Measurements from ENCODE around the gene PITPNC1.
"Not testable (repeated sequence)": the region's sequence is repeated elsewhere in the genome, so short reads cannot be mapped to it uniquely, and the experiment has no call there.

Gene PITPNC1

GRCh38 chr17:67504182-67504581, 127.1 kb downstream of the PITPNC1 start:
- DNase-seq (ENCODE audit: low read depth in 1 of 2, low spot score in 1 of 2): no peak

DNA sequence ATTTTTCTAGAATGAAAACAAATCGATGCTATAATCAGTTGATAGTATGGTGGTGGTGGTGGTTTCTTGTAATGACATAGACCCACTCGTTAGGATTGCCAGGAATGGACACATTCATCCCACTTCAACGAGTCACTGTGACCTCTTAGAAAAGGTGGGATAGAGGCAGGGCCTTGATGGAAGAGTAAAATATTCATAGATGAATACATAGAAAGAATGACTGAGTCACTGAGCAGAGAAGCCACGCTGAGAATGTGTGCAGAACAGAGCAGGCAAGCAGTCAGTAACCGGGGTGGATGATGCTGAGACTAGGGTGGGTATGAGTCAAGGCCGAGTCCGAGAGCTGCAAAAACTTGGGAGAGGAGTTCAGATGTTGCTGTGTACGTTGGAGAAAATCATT, 129.9 kb downstream of the PITPNC1 start:
- DNase-seq (ENCODE audit: low read depth in 1 of 2, low spot score in 1 of 2): no peak

- DNase-seq (ENCODE audit: low read depth in 1 of 2, low spot score in 1 of 2): no peak
These were observed 132.6 kb downstream of the PITPNC1 start for GRCh38 chr17:67509390-67510287.

GRCh38 chr17:67511012-67511411, 133.9 kb downstream of the PITPNC1 start:
- DNase-seq (ENCODE audit: low read depth in 1 of 2, low spot score in 1 of 2): no peak

DNA sequence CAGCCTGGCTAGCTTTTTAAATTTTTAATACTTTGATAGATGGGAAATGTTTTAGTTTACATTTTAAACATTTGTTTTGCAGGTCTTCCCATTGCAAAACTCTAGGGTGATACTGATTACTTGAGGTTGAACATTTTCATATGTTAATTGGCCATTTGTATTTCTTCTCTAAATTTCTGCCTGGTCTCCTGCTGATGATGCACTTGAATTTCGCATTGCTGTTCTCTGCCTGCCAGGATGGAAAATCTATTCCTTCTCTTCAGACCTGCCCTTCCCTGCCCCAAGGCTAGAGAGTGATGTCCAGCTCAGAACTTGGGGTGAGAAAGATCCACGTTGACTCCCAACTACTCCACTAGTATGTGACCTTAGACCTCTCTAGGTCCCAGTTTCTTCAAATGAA, 134.7 kb downstream of the PITPNC1 start:
- DNase-seq (ENCODE audit: low read depth in 1 of 2, low spot score in 1 of 2): no peak

- no peak for DNase-seq (ENCODE audit: low read depth in 1 of 2, low spot score in 1 of 2)
These were observed 137.9 kb downstream of the PITPNC1 start for GRCh38 chr17:67514998-67515397.

DNA sequence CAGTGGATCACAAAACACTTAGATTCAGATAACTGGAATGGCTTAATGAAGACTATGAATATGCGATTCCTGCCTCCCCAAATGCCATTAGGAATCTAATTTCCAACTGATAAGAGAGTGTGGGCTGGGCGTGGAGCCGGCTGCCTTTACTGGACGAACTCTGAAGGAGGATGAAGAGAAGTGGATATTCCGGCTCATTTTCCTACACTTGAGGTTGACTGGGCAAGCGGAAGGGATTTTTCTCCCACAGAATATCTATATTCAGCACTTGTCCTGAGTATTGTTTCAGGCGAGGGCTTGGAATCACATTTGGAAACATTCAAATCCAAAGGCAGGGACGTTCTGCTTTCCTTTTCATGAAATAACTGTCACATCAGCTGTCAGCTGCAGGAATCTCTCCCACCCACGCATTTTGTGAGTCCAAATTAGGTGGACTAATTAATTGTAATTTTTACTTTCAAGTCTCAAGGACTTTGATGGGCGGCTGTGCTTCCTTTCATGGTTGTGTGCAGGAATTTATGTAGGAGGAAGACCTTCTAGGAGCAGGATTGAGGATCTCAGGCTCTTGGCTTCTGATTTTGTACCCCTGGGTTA, 138.5 kb downstream of the PITPNC1 start:
- no peak for DNase-seq (ENCODE audit: low read depth in 1 of 2, low spot score in 1 of 2)

- not testable (repeated sequence) for DNase-seq (ENCODE audit: low read depth in 1 of 2, low spot score in 1 of 2)
These were observed 139.5 kb downstream of the PITPNC1 start for GRCh38 chr17:67516571-67516970.

DNA sequence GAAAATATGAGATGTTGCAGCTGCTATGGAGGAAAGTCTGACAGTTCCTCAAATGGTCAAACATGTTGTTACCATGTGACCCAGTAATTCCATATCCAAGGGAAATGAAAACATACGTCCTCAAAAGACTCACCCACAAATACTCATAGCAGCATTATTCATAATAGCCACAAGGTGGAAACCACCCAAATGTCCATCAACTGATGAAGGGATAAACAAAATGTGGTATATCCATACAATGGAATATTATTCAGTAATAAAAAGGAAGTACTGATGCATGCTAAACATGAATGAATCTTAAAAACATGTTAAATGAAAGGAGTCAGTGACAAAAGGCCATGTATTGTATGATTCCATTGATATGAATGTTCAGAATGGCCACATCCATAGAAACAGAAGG, 140.2 kb downstream of the PITPNC1 start:
- DNase-seq (ENCODE audit: low read depth in 1 of 2, low spot score in 1 of 2): no peak

DNA sequence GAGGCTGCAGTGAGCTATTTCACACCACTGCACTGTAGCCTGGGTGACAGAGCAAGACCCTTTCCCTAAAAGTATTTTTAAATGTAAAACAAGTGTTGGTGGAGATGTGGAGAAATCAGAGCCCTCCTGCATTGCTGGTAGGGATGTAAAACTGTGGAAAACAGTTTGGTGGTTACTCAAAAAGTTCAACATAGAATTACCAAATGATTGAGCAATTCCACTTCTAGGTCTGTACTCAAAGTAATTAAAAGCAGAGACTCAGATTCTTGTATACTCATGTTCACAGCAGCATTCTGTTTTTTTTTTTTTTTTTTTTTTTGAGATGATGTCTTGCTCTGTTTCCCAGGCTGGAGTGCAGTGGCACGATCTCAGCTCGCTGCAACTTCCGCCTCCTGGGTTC, 141.8 kb downstream of the PITPNC1 start:
- no peak for DNase-seq (ENCODE audit: low read depth in 1 of 2, low spot score in 1 of 2)

- DNase-seq (ENCODE audit: low read depth in 1 of 2, low spot score in 1 of 2): no peak
These were observed 142.7 kb downstream of the PITPNC1 start for GRCh38 chr17:67519801-67520251.

- no peak for DNase-seq (ENCODE audit: low read depth in 1 of 2, low spot score in 1 of 2)
These were observed 143.3 kb downstream of the PITPNC1 start for GRCh38 chr17:67520252-67520906.

- DNase-seq (ENCODE audit: low read depth in 1 of 2, low spot score in 1 of 2): no peak
These were observed 144.1 kb downstream of the PITPNC1 start for GRCh38 chr17:67520916-67521774.

GRCh38 chr17:67521775-67522069, 144.6 kb downstream of the PITPNC1 start:
- DNase-seq (ENCODE audit: low read depth in 1 of 2, low spot score in 1 of 2): no peak

- DNase-seq (ENCODE audit: low read depth in 1 of 2, low spot score in 1 of 2): no peak
These were observed 146.0 kb downstream of the PITPNC1 start for GRCh38 chr17:67523101-67523500.

- DNase-seq (ENCODE audit: low read depth in 1 of 2, low spot score in 1 of 2): no peak
These were observed 148.4 kb downstream of the PITPNC1 start for GRCh38 chr17:67525239-67526135.

DNA sequence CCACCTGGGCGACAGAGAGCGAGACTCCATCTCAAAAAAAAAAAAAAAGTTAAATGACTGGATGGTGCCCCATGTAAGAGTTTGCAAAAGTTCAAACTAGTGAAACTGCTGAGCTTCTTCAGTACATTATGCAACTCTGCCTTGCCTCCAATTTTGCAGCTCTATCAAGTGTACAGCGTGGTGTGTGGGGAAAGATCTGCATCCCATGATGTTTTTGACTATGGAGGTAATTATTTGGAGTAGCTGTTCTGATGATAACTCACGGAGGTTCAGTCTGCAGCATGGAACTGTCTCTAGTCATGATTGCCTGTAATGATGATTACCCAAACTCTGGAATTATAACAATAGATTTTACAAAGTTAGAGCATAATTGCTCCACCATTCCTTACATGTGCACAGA, 149.6 kb downstream of the PITPNC1 start:
- no peak for DNase-seq (ENCODE audit: low read depth in 1 of 2, low spot score in 1 of 2)

- no peak for DNase-seq (ENCODE audit: low read depth in 1 of 2, low spot score in 1 of 2)
These were observed 151.8 kb downstream of the PITPNC1 start for GRCh38 chr17:67528751-67529436.

DNA sequence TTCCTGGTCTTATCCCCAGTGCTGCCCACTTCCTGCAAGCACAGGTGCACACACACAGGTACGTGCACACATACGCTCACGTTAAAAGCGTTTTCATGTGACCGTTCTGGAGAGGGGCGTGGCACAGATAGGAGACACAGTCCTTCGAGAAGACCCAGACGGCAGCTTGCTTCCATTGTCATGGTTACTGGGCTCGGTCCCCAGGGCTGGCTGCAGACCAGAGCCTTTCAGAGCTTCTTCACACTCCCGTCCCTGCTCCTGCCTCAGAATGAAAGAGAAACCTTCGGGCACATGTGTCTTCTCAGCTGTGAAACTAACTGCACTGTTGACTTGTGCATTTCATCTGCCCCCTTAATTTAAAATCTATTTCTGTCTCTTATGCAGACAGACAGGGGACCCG, 154.2 kb downstream of the PITPNC1 start:
- DNase-seq (ENCODE audit: low read depth in 1 of 2, low spot score in 1 of 2): no peak
